DMS153 (cell line): ENCODE measurements around the gene GTSE1.

Experiments used
- DNase-seq: peaks from one replicate; lab custom pipeline; 2025; lab: John Stamatoyannopoulos, UW

Gene GTSE1

GRCh38 chr22:46275455-46276122 is 21.1 kb upstream of the GTSE1 start:
- no peak for DNase-seq

GRCh38 chr22:46276563-46276962 is 20.1 kb upstream of the GTSE1 start:
- no peak for DNase-seq

GRCh38 chr22:46278656-46279645 is 17.7 kb upstream of the GTSE1 start:
- no peak for DNase-seq

GRCh38 chr22:46280063-46280817 is 16.4 kb upstream of the GTSE1 start:
- DNase-seq: no peak

GRCh38 chr22:46280999-46281623 is 15.6 kb upstream of the GTSE1 start:
- DNase-seq: no peak

GRCh38 chr22:46281866-46282678 is 14.6 kb upstream of the GTSE1 start:
- no peak for DNase-seq

- DNase-seq: no peak
Observed at GRCh38 chr22:46286006-46286405, 10.7 kb upstream of the GTSE1 start.

- no peak for DNase-seq
Observed at GRCh38 chr22:46286941-46287872, 9.5 kb upstream of the GTSE1 start.

GRCh38 chr22:46287873-46288751 is 8.6 kb upstream of the GTSE1 start:
- no peak for DNase-seq

- no peak for DNase-seq
Observed at GRCh38 chr22:46288846-46289243, 7.8 kb upstream of the GTSE1 start.

GRCh38 chr22:46289244-46289891 is 7.3 kb upstream of the GTSE1 start:
- no peak for DNase-seq

- no peak for DNase-seq
Observed at GRCh38 chr22:46290121-46290842, 6.4 kb upstream of the GTSE1 start.

- no peak for DNase-seq
Observed at GRCh38 chr22:46290843-46291785, 5.6 kb upstream of the GTSE1 start.

- DNase-seq: no peak
Observed at GRCh38 chr22:46292173-46292572, 4.5 kb upstream of the GTSE1 start.

GRCh38 chr22:46292732-46293131 is 3.9 kb upstream of the GTSE1 start:
- no peak for DNase-seq

GRCh38 chr22:46293577-46294260 is 3.0 kb upstream of the GTSE1 start:
- DNase-seq: no peak
